Sigmoid colon (tissue), 4 donors: ENCODE data around the gene SPART.

Experiments used
- CTCF ChIP-seq, 4 experiments: fragments of 450-650 bp in 3 of 4; fragments of 200-600 bp in 1 of 4; IDR thresholded peaks; one replicate each; pipeline ENCODE4 v1.5.1; 2016 to 2019; ENCODE audit warnings: antibody characterized with exemption in 4 of 4, mild to moderate bottlenecking in 3 of 4, moderate library complexity in 2 of 4
- POLR2AphosphoS5 ChIP-seq, 4 donors: sonication (generic); formaldehyde crosslinking; IDR thresholded peaks; one replicate each; pipeline ENCODE4 v1.6.1; 2017; ENCODE audit warnings: antibody characterized with exemption in 4 of 4

GRCh38 chr13:36366031-36366430 is 19.8 kb upstream of the SPART start:
- TF ChIP-seq CTCF (IDR thresholded peaks at IDR 0.05): no peak
- no peak for TF ChIP-seq POLR2AphosphoS5 (IDR thresholded peaks at IDR 0.05)
